ENCODE results near the gene HDGFL3.

The HDGFL3 gene

DNA sequence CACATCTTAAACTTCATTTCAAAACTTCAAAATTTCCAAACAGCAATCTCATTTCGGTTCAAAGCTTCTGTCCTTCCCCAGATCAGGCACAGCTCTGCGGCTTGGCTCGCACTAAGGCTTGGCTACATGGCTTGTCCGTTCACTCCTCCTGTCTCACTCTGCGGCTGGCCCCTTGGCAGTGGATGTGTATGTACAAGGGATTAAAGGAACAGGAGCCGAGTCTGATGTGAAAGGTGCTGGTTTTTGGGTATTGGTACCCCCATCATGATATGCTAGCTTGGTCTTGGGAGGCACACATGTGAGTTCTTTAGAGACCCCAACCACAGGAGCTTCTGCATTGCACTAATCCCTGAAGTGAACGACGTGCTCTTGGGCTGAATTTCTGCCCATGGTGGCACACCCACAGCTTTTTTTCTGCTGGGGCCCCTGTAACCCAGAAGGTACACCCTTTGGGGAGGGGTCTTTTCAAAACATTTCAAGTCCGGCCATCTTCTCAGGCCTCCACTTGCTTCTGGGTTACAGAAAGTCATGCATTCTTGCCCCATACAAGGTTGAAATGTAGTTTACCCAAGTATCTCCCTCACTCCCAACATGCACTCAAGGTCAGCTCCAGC is 87.5 kb downstream of the HDGFL3 start:
- DNase-seq = no peak

DNA sequence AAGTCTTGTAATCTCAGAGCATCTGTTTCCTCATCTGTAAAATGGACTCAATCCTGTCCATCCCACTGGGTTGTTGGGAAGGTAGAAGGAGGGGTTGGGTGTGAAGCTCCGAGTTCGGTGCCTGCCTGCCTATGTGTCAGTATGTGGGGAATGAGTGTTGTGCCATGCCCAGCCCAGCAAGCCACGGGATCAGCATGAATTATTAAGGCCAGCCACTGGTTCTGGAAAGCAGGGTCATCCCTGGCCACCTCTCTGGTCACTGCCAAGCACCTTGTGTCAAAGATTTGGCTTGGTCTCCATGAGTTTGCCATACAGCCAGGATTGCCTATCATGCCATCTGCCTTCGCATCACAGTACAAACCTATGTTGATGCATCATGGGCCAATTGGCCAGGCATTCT is 88.7 kb downstream of the HDGFL3 start:
- no peak for DNase-seq

DNA sequence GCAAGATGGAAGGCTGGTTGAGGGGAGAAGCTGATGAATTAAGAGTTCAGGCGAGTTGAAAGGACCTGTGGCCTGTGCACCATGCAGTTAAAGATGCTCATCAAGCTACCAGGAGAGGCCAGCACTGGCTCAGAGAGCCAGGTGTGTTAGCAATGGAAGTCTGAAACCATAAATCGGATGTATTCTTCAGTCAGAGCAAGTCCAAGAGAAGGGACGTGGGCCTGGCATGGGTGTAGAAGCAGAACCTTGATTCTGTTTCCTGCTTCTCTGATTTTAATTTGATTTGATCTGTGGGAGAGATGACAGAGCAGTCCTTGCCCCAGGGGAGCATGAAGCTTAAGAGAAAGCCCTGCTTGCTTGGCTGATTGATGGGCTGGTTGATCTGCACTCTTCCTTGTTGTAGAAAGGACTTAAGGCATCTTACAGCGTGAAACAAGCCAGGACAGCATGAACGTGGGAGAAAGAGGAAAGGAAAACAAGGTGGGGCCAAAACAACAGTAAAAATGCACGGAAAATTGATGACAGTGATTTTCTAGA is 89.3 kb downstream of the HDGFL3 start:
- no peak for DNase-seq

DNA sequence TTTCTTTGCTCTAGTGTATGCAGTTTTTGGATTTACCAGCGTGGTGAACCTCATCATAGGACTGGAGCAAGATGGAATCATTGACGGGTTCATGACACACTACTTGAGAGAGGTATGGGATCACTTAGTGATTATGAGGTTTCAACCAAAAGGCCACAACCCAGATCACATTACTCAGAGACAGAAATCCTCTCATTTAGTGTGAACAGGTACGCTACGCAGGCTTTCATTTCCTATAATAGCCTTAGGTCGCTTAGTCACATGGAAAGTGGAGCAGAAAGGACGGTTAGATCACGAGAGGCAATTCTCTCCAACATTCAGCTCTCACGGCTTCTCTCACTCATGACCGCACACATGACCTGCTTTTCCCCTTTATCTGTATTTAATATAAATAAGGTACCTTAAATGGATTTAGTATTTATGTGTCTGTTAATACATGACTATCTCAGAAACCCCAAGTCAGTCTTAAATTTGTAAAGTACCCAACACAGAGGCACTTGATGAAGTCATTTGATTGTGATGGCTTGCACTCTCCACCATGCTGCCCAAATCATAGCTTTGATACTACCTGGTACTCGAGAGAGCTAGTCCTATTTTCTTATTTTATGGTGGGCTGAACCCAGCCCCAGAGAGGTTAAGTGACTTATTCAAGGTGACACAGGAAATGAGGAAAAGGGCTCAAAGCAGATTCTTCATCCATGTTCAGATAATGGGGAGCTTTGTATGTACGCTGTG is 91.6 kb downstream of the HDGFL3 start:
- no peak for DNase-seq

DNA sequence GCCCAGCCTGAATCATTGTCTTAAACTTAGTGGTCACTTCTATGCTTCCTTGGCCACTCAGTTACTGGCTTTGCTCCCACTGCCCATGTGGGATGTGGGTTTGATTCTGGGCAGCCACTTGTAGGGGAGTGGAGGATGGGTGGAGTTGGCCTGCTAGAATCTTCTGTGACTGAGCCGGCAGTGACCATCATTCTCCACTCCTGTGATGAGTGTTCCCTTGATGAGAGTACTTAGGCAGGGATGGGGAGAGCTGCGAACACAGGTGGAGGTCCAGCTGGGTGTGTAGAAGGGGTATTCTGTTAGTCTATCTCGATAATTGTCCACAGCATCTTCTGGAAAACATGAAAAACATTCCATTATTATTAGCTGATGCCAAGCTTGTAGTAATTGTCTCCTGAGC is 92.2 kb downstream of the HDGFL3 start:
- DNase-seq = no peak

DNA sequence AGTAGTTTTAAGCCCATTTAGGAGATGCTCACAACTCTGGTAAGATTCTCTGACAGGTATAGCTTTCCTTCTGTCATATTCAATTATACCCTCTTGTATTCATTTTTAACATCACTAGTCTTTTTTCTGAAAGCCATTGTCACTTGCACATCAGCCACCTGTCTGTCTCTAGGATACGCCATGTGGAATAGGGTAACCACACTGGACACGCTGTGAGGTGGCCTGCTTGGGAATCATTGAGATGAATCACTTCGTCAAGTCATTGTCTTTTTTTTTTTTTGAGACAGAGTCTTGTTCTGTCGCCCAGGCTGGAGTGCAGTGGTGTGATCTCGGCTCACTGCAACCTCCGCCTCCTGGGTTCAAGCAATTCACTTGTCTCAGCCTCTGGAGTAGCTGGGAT is 92.8 kb downstream of the HDGFL3 start:
- no peak for DNase-seq

DNA sequence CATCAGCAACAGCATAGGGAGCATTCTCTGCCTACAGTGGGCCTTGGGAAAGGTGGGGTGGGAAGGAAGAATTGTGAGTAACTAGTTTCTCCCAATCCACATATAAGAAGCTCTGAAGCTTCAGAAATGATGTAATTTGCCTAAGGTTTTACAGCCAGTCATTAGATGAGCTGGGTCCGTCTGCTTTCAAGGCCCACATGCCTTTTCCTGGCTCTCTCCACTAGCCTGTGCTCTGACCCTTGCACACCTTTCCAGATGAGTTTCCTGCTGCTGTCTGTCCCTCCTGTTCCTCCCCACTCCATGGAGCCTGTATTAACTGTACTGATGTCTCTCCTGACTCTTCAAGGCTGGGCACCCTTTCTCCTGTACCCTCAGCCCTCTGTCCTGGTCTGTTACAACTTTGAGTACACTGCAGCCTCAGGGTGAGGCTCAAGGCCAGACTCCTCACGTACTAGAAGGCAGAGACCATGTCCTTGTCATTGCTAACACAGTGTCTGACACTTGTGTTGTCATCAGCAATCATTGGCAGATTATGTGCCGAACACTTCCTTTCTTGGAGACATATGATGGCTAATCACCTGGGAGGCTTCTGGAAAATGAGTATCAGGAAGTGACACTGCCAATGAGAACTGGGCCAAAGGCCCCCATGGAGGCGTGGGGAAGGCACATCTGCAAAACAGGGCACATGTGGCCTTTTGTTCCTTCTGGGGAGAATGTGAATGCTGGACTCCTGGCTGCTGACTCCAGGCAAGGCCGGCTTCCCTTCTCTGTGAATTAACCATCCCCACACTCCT is 93.5 kb downstream of the HDGFL3 start:
- no peak for DNase-seq

DNA sequence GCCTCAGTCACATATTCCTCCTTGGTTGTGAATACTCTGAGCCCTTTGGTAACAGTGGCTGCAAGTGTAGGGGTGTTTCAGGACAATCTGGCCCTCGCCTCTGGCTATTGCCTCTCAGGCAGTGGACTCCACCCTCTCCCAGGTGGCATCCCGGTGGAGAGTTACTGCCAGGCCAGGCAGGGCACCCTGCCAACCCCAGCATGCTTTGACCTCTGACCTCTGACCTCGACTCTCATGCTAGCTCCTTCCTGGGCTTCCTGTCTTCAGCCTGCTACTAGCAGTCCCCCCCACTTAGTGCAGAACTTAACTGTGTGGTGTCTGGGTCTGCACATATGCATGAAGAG is 94.7 kb downstream of the HDGFL3 start:
- no peak for DNase-seq

DNA sequence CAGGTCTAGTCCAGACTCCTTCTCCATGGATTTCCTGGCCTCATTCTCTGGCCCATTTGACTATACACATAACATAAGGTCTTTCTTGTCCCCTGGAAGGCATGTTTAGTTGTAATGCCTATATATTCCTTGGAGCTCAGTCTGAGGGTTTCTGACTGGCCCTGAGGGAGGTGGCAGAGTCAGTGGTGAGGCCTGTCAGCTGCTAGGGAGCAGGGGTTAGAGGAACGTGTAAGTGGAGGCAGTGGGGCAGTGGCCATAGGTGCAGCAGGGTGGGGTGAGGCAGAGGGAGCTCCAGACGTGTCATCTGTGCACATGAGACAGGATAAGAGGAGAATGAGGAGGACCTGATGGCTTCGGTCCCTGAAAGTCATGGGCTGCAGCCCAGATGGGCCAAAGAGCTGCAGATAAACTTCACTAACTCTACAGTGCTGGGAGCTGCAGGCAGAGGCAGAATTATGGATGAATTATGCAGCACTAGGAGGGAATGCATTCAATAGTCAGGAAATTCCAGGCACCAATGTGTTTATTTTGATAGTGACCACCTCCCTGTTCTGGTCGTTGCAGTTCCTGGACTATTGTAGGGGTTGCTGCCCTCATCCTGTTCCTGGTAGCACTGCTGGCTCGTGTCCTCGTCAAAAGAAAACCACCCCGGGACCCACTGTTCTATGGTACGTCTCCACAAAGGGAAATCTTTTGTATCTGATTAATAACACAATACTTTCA is 95.2 kb downstream of the HDGFL3 start:
- DNase-seq = no peak

DNA sequence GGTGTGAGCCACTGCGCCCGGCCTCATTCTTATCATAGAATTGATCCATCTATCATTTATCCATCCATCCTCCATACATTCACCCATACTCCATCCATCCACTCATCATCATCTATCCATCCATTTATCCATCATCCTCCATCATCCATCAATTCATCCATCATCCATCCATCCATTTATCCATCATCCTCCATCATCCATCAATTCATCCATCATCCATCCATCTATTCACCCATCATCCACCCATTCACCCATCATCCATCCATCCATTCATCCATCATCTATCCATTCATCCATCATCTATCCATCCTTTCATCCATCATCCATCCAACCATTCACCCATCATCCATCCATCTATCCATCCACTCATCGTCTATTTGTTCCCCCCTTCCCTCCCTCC is 96.5 kb downstream of the HDGFL3 start:
- DNase-seq = no peak

DNA sequence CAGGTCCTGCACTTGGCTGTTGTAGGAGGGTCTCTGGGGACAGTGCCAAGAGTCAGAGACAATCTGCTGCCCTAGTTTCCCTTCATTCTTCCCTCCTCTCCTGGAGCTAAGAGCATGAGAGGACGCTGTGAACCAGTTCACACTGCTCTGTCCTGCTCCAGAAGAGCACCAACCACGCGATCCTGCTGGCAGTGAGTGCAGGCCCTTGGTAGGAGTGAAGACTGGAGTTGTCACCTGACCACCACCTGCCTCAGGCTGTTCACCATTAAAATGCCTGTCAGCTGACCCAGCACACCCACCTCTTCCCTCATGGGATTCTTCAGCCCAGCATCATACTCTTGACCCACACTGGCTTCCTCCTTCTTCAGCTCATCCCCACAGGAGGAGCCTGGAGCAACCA is 97.2 kb downstream of the HDGFL3 start:
- DNase-seq = no peak

DNA sequence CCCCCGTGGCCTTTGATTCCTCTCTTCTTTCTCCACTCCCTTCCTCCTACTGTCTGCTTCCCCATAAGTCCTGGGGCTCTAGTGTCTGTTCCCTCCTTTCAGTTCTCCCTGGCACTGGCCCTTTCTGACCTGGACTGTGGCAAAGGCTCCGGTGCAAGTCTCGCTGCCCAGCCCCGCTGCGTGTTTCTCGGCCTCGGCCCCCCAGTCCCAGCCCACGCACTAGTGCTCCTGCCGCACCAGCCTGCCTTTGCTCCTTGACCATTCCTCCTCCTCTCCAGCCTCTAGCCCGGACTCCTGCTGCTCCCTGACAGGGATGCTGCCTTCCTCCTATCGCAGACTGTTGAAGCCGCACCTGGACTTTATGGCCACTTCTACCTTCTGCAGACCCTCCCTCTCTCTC is 98.1 kb downstream of the HDGFL3 start:
- no peak for DNase-seq

DNA sequence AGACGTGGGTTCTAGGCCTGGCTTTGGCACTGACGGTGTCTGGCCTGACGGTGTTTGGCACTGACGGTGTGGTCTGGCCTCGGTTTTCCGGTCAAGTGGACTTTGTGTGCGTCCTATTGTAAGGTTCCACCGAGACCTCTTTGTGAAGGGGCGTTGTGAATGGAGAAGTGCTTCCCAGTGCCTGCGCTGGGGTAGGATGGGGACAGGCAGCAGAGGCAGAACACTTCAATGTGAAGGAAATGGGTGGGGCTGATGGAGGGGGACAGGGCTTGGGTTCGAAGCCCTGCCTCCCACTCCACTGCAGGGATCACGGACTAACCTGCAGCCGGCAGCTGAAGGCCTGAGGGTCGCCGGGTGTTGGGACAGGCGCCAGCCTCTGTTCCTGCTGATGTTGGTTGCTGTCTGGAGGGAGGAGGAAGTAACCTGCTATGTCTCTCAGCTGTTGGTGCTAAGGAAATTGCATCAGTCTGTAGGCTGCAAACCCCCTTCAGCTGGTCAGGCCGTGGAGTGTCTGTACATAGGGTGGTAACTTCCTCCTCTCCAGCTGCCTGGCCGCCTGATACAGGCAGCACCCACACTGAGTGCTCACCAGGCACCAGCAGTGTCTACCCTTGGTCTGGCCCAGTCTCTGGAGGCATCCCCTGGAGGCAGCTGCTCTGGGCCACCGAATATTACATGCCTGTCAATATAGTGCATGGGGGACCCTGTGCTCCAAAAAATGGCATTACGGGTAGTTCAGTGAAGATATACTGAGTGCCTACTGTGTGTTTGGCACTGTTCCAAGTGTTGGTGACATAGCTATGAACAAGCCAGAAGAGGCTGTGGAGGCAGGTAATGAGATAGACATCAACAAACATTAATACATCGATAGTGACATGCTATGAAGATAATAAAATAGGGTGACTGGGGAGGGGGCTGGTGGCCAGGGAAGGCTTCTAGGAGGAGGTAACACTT is 99.1 kb downstream of the HDGFL3 start:
- peak in 1 of 2 experiments; percentile 13 for DNase-seq

DNA sequence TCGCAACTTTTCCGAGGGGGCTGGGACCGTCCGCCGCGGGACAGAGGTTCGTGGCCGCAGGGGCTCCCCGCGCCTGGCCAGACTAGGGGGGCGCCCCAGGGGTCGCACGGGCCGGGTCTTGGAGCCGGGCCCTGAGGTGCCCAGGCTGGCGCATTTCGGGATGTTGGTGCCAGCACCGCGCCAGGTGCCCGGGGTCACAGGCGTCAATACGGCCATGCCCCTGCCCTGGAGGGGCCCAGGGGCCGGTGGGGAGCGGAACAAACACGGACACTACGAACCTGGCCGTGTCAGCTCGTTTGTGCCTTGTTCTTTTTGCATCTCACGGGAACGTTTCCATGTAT is 99.8 kb downstream of the HDGFL3 start:
- DNase-seq = no peak

DNA sequence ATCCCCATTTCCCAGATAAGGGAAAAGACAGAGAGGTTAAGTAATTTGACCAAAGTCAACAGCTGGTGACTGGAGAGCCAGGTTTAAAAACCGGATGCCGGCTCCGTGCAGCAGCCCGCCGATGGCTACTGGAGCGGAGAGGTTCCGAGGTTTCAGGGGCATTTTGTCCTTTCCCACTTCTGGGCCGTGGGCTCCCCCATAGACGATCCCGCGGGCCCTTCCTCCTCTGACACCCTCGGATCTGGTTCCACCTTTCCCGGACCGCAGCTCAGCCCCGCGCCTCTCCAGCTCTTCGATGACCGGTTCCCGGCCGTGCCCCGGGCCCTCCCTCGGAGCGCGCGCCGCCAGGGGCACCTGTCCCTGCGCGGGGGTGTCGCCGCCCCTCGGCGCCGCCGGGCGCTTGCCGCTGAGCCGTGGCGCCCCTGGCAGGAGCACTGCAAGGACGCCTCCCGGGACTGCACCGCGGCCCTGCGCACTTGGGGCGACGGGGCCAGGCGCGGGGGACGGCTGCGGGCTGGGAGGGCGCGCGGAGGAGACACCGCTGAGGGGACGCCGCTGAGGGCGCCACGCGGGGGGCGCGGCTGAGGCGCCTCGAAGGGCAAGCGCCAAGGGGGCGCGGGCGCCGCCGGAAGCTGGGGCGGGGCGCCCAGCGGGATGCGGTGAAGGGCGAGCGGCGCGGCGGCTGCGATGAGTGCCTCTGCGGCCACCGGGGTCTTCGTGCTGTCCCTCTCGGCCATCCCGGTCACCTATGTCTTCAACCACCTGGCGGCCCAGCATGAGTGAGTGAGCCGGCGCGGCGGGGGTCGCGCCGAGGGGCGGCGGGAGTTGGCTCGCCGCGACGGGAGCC is 100.4 kb downstream of the HDGFL3 start, which contains the start of gene TM6SF1:
TSS of gene TM6SF1 (plus strand) at position 652 of the 847 bp plus-strand sequence. CDS start at position 688, 36 bp downstream.
- DNase-seq = peak in 1 of 2 experiments; percentile 14

DNA sequence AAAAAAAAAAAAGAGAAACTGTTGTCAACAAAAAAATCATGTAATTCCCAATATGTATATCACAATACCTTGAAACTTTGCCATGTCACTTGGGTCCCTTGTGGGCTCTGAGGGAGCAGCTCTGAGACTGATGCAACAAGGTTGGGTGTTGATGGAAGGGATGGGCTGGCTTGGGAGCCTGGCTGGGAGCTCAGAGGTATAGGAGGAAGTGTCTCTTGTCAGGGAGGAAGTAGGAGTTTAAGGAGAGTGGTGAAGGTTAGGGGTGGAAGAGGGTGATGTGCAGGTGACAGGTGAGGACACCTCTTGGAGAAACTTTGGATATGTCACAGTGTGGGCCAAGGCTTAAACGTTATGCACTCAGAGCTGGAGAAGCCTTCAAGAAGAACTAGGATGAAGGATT is 102.2 kb downstream of the HDGFL3 start:
- no peak for DNase-seq

DNA sequence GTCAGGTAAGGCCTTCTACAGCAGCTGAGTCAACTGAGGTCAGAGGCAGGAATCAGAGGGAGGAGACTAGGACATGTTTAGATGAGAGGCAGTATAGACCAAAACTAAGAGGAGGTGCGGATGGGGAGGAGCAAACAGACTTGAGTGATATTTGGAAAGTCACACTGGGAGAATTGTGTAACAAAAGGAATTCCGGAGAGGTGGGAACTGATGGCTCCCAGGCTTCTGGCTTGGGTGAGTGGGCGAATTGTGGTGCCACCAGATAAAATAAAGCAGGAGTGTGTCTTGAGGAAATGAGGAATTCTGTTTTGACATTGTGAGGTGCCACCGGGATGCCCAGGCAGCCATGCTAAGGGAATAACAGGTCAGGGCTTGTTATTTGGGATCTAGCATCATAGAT is 103.5 kb downstream of the HDGFL3 start:
- no peak for DNase-seq

DNA sequence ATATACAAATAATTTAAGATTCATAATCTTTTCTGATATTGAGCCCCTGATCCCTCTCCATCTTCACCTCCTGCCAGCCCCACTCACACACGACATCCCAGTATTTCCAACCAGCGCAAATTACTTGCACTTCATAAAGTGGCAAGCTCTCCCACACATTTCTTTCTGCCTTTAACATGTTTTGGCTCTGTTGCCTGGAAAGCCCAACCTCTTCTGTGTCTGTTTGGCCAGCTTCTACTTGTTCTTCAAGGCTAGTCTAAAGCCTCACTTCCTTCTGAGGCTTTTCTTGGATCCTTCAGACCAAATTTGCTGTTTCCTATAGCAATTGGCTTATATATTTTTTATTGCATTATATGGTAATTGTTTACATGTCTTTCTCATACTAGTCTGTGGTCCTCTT is 105.3 kb downstream of the HDGFL3 start:
- no peak for DNase-seq

DNA sequence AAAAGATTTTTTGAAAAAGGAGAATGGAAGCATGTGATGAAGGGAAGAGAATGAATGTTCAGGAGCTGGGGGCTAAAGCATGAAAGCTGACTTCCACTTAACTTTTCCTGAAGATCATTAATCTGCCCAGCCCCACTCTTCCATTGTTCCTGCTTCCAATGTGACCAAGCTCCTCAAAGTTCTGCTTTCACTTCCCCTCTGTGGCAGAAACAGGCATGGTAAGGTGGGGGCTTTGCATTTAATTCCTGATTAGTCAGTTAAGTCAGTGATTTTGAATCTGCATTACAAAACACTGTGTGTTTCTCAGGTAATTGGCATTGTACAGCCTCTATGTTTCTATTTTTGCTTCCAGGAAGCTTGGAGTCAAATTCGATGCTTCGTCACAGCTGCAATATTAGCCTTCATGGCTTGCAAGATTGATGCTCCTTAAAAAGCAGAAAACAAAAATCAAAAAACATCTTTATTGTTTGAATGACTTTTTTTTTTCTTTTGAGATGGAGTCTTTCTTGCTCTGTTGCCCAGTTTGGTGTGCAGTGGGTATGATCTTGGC is 107.5 kb downstream of the HDGFL3 start:
- DNase-seq = no peak

DNA sequence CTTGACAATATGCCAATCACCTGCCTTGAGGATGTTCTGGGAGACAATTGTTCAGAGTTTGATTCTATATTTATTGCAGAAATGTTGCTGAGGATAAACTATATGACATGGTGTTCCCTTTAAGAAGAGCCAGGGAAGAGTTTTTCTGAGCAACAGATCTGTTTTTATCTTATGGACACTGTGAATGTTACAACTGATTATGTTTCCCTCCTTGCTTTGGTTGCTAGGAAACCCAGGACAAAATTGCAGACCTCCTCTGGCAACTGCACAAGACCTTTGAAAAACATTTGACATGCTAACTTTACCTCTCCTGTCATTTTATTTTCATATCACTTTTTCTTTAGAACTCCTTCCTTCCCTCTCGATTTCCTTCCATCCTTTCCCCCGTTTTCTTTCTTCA is 108.3 kb downstream of the HDGFL3 start:
- DNase-seq = no peak

DNA sequence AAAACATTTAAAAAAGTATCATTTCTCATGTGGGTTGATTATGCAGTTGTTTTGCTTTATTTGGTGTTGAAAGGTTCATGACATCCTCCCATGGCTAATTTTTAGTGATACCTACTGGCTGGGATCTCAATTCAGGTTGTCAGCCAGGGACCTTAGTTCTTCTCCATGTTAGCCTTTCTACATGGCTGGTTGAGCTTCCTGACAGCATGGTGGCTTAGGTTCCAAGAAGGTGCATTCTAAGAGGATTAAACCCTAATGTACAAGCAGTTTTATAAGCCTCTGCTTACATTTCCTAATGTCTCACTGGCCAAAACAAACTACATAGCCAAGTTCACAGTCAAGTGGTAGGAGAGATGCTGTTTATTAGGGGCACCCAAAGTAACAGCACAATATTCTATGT is 109.5 kb downstream of the HDGFL3 start:
- DNase-seq = no peak
